Natural killer cell (primary cell): Measurements from ENCODE around the gene MBOAT7. TPM values are rescaled to one million over a fixed set of nuclear protein-coding genes. Genes with fewer than 3 reads are reported as not detected.
"Not testable (repeated sequence)": the region's sequence is repeated elsewhere in the genome, so short reads cannot be mapped to it uniquely, and the experiment has no call there.

ENCODE experiments used
- ATAC-seq, 3 donors: fragments of 150-1000 bp in 2 of 3; fragments of 200-7000 bp in 1 of 3; cut with Tn5 transposase; 1 replicate in 1 of 3; 2 replicates in 2 of 3; pipeline ENCODE4 v1.10.0; 2021; ENCODE audit warnings: mild to moderate bottlenecking in 2 of 3, moderate library complexity in 2 of 3
- DNase-seq, 2 donors: peaks; one replicate each; pipeline versions ENCODE4 v3.0.0 to v3.0.0-alpha.2; 2013 to 2021; ENCODE audit warnings: mixed read lengths in 1 of 2
- H3K27ac ChIP-seq: one replicate; pipeline ENCODE4 v1.5.1; 2013; ENCODE audit warnings: mild to moderate bottlenecking, low read length
- H3K27me3 ChIP-seq: one replicate; pipeline ENCODE4 v1.6.1; 2013; ENCODE audit warnings: low read length; ENCODE audit not compliant: control insufficient read depth, insufficient read depth
- H3K36me3 ChIP-seq: one replicate; pipeline ENCODE4 v1.6.1; 2013; ENCODE audit warnings: low read length; ENCODE audit not compliant: control insufficient read depth, insufficient read depth
- H3K4me1 ChIP-seq: one replicate; pipeline ENCODE4 v1.6.1; 2013; ENCODE audit warnings: low read length; ENCODE audit not compliant: control insufficient read depth, insufficient read depth
- H3K4me3 ChIP-seq: one replicate; pipeline ENCODE4 v1.5.1; 2013; ENCODE audit warnings: low read length
- H3K9me3 ChIP-seq: one replicate; pipeline ENCODE4 v1.6.1; 2013; ENCODE audit warnings: low read length; ENCODE audit not compliant: control insufficient read depth, insufficient read depth
- H3K27ac Mint-ChIP-seq, 2 donors: one replicate each; pipeline ENCODE4 v1.8.0; 2022; ENCODE audit warnings: mild to moderate bottlenecking in 2 of 2, mixed read lengths in 2 of 2, moderate library complexity in 1 of 2
- H3K27me3 Mint-ChIP-seq, 2 donors: one replicate each; pipeline ENCODE4 v1.8.0; 2022; ENCODE audit warnings: low read depth in 2 of 2, mixed read lengths in 2 of 2
- H3K36me3 Mint-ChIP-seq: one replicate; pipeline ENCODE4 v1.8.0; 2022; ENCODE audit warnings: mixed read lengths
- H3K4me1 Mint-ChIP-seq, 2 donors: one replicate each; pipeline ENCODE4 v1.8.0; 2022; ENCODE audit warnings: mixed read lengths in 2 of 2
- H3K4me3 Mint-ChIP-seq: one replicate; pipeline ENCODE4 v1.8.0; 2022; ENCODE audit warnings: mild to moderate bottlenecking, moderate library complexity, mixed read lengths
- H3K9me3 Mint-ChIP-seq, 2 donors: one replicate each; pipeline ENCODE4 v1.8.0; 2022; ENCODE audit warnings: mixed read lengths in 2 of 2
- WGBS: methylation state at CpG from one replicate; pipeline ENCODE4 v1.1.7; 2013; ENCODE audit warnings: missing lambda C conversion rate; ENCODE audit not compliant: insufficient coverage; 5-methylcytosine and 5-hydroxymethylcytosine counted together
- intact Hi-C: fragments of 100-400 bp; cut with micrococcal nuclease; formaldehyde crosslinking; loops from one replicate; pipeline ENCODE4 v1.14.2; 2022
- total RNA-seq, 4 donors: library from RNA; stranded (reverse); fragments of 120-200 nt in 1 of 4; gene quantifications; one replicate each; pipeline versions ENCODE4 v1.2.3 to v1.2.4, GENCODE V29; 2013 to 2022
- TF ChIP-seq, protein P1 (sequence below): fragments of 200-600 bp; IDR thresholded peaks from one replicate; pipeline ENCODE4 v1.8.0; 2022; ENCODE audit warnings: antibody characterized with exemption

Gene MBOAT7
- total RNA-seq, 3 donors from 2014 or later (not counting 1 experiment from before 2014, with no cell fraction given) = 24.1 to 53.9 (median 31.2) TPM

DNA sequence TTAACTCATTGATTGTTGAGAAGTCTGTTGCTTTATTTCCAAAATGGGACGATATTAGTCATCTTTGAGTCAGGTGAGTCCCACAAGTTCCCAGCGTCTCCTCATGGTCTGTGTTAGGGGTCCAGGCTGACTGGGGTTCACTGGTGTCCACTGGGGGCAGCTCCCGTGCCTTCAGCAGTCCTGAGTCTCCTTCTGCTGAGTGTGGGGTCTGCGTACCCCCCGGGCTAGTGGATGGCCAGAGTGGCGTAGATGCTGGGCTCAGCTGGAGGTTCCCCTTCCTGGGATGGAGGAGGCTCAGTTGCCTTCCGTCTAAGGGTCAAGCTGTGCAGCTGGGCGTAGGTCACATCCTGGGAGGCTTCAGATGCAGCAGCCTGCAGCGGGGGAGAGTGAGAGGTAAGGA, 27.5 kb upstream of the MBOAT7 start:
- Histone ChIP-seq H3K4me3 (no peak overlapping the region), H3K36me3 (peaks cover 6% of the 10 kb centered on the region), H3K27ac (no peak overlapping the region), H3K27me3 (no peaks in the 10 kb centered on the region), H3K9me3 (no peaks in the 10 kb centered on the region), H3K4me1 (peaks cover 2% of the 10 kb centered on the region)
- ATAC-seq (no peak), DNase-seq (no peak)
- intact Hi-C loops = no loop called here
- Mint-ChIP-seq H3K27ac (no peak overlapping the region), H3K36me3 (no peaks in the 10 kb centered on the region), H3K9me3 (no peaks in the 10 kb centered on the region), H3K27me3 (peaks cover 0 to 6% of the 10 kb centered on the region in 2 donors), H3K4me1 (no peaks in the 10 kb centered on the region), H3K4me3 (no peak overlapping the region)
- TF ChIP-seq, protein P1, sequence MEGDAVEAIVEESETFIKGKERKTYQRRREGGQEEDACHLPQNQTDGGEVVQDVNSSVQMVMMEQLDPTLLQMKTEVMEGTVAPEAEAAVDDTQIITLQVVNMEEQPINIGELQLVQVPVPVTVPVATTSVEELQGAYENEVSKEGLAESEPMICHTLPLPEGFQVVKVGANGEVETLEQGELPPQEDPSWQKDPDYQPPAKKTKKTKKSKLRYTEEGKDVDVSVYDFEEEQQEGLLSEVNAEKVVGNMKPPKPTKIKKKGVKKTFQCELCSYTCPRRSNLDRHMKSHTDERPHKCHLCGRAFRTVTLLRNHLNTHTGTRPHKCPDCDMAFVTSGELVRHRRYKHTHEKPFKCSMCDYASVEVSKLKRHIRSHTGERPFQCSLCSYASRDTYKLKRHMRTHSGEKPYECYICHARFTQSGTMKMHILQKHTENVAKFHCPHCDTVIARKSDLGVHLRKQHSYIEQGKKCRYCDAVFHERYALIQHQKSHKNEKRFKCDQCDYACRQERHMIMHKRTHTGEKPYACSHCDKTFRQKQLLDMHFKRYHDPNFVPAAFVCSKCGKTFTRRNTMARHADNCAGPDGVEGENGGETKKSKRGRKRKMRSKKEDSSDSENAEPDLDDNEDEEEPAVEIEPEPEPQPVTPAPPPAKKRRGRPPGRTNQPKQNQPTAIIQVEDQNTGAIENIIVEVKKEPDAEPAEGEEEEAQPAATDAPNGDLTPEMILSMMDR = no peak
- 89% methylated on average over 9 of the region's 9 CpGs for WGBS

DNA sequence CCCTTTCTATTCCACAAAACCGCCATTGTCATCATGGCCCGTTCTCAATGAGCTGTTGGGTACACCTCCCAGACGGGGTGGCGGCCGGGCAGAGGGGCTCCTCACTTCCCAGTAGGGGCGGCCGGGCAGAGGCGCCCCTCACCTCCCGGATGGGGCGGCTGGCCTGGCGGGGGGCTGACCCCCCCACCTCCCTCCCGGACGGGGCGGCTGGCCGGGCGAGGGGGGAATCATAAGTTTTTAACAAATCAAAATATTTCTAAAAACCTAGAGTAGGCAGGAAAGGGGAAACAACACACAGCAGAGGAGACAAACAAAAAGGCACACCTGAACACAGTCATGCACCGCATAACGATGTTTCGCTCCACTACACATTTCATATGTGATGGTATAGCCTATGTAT, 25.4 kb upstream of the MBOAT7 start:
- H3K9me3 ChIP-seq, intact Hi-C loops, H3K27me3 ChIP-seq, H3K4me3 Mint-ChIP-seq, H3K36me3 ChIP-seq, H3K27me3 Mint-ChIP-seq, ATAC-seq, H3K4me3 ChIP-seq, DNase-seq, H3K9me3 Mint-ChIP-seq, H3K36me3 Mint-ChIP-seq, H3K27ac Mint-ChIP-seq, H3K27ac ChIP-seq: not testable (repeated sequence)
- H3K4me1 ChIP-seq = peaks cover 24% of the 10 kb centered on the region
- peaks cover 15 to 16% of the 10 kb centered on the region in 2 donors for H3K4me1 Mint-ChIP-seq
- WGBS = 97% methylated on average over 13 of the region's 19 CpGs

DNA sequence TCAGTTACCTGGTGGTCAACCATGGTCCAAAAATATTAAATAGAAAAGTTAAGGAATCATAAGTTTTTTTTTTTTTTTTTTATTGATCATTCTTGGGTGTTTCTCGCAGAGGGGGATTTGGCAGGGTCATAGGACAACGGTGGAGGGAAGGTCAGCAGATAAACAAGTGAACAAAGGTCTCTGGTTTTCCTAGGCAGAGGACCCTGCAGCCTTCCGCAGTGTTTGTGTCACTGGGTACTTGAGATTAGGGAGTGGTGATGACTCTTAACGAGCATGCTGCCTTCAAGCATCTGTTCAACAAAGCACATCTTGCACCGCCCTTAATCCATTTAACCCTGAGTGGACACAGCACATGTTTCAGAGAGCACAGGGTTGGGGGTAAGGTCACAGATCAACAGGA, 24.8 kb upstream of the MBOAT7 start:
- WGBS = no CpG with 5 or more reads among the region's 5 CpGs
- H3K4me3 Mint-ChIP-seq, H3K4me3 ChIP-seq, H3K27me3 Mint-ChIP-seq, ATAC-seq, intact Hi-C loops, H3K27ac ChIP-seq, H3K9me3 ChIP-seq, H3K27ac Mint-ChIP-seq, H3K36me3 Mint-ChIP-seq, H3K36me3 ChIP-seq, DNase-seq, H3K27me3 ChIP-seq, H3K9me3 Mint-ChIP-seq: not testable (repeated sequence)
- H3K4me1 Mint-ChIP-seq = peaks cover 19 to 22% of the 10 kb centered on the region in 2 donors
- peaks cover 29% of the 10 kb centered on the region for H3K4me1 ChIP-seq

DNA sequence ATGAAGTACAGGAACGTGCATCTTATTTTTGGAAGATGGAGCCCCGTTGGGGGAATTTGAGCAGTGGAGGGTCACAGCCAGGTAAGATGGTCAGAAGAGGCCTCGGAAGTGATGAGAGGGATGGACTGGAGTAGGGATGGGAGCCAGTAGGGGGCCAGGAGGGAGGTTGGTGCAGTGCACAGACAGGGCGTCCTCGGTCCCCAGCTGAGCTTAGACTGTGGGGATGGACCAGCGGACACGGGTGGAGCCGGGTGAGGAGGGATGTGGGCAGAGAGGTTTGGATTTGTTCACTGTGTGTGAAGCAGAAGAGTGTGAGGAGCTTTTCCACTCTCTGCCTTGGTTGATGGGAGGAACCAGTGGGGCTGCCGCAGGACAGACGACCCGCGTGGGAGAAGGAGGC, 21.9 kb upstream of the MBOAT7 start:
- intact Hi-C loops = loop anchor here (1.0 to 2.0 kb wide), 2 partner anchors 20 to 21 kb away; no protein-coding TSS in a partner anchor
- Mint-ChIP-seq H3K9me3 (no peaks in the 10 kb centered on the region), H3K4me1 (peaks cover 30 to 40% of the 10 kb centered on the region in 2 donors), H3K27me3 (no peaks in the 10 kb centered on the region), H3K27ac (peak overlapping the region; percentile 90 to 94), H3K4me3 (peak overlapping the region; percentile 86), H3K36me3 (peaks cover 7% of the 10 kb centered on the region)
- TF ChIP-seq, protein P1 = no peak
- Histone ChIP-seq H3K36me3 (peaks cover 25% of the 10 kb centered on the region), H3K4me1 (peaks cover 58% of the 10 kb centered on the region), H3K4me3 (no peak overlapping the region), H3K27me3 (no peaks in the 10 kb centered on the region), H3K9me3 (no peaks in the 10 kb centered on the region), H3K27ac (peak overlapping the region; percentile 77)
- ATAC-seq (peak; percentile 11 to 21 (median 11)), DNase-seq (no peak)
- WGBS = 53% methylated on average over 12 of the region's 12 CpGs
